Esophagus squamous epithelium (tissue), 4 donors: ENCODE data around the gene DHFR2.

Experiments used
- CTCF ChIP-seq, 6 experiments: fragments of 450-650 bp in 4 of 6; fragments of 200-600 bp in 2 of 6; sonication (generic) in 2 of 6; IDR thresholded peaks; one replicate each; pipeline ENCODE4 v1.5.1; 2016 to 2019; ENCODE audit warnings: antibody characterized with exemption in 6 of 6, mild to moderate bottlenecking in 4 of 6, moderate library complexity in 4 of 6
- POLR2A ChIP-seq, 4 donors: fragments of 450-650 bp; IDR thresholded peaks; one replicate each; pipeline ENCODE4 v1.6.1; 2017; ENCODE audit warnings: antibody characterized with exemption in 4 of 4, mild to moderate bottlenecking in 4 of 4, moderate library complexity in 3 of 4

- no peak for TF ChIP-seq CTCF (IDR thresholded peaks at IDR 0.05)
- no peak for TF ChIP-seq POLR2A (IDR thresholded peaks at IDR 0.05)
These were observed 4.1 kb upstream of the DHFR2 start for GRCh38 chr3:94066506-94067500.
